ENCODE results near the gene METRN.

METRN gene

DNA sequence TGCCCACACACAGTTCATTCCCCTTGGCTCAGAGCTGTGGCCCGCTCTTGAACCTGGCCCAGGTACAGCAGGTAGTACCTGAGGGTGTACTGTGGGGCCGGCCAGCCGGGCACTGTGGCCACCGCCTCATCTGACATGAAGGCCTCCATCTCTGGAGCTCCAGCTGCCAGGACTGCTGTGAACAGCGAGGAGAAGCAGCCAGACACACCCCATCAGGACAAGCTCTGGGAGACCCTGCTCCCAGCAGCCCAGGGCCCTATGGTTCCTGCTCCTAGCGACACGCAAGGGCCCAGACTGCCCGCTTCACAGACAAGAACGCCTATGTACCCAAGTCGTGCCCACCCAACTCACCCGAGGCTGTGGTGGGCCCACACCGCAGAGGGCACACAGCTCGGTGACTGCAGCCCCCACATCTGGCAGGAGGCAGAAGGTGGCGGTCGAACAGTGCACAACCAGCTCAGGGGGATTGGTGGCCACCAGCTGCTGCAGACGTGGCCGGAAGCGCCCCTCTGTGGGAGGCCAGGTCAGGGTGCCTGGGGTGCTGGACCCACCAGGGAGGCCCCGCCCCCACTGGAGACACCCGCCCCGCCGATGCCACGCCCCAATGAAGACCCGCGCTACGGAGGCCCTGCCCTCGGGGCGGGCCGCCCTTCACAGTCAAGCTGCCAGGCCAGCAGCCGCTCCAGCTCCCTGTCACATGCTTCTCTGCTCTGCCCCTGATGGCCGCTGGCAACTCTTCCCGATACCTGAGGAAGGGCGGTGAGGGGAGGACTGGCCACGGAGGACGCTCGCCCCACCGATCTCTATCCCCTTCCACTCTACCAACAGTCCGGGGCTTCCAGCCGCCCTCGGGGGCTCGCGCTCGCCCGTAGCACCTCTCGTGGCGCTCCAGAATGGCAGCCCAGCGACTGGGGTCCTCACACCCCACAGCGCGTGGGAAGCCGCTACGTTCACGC is 35.8 kb upstream of the METRN start:
- TF ChIP-seq CTCF (IDR thresholded peaks at IDR 0.05), result no peak

DNA sequence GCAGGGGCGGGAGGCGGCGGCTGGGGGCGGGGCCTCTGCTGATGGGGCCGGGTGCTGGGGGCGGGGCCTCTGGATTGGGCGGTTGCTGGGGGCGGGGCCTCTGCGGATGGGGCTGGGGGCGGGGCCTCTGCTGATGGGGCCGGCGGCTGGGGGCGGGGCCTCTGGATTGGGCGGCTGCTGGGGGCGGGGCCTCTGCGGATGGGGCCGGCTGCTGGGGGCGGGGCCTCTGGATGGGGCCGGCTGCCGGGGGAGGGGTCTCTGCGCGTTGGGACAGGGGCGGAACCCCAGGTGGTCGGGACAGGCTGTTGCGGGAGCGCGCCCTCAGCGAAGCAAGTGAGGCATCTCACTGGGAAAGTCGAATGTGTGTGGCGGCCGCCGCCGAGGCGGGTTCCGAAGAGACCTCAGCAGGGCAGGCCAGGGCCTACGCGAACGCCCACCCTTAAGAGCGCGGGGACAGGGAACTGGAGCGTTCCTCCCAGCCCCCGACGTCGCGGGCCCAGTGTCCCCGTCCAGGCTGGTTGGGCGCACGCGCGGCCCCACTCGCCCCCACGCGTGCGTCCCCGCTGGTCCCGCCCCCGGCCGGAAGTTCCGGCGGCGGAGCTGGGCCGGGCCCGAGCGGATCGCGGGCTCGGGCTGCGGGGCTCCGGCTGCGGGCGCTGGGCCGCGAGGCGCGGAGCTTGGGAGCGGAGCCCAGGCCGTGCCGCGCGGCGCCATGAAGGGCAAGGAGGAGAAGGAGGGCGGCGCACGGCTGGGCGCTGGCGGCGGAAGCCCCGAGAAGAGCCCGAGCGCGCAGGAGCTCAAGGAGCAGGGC is 34.9 kb upstream of the METRN start, which contains the start of gene STUB1:
TSS of gene STUB1 (plus strand) at position 597 of the 811 bp plus-strand sequence. CDS start at position 713, 116 bp downstream.
- no peak for TF ChIP-seq CTCF (IDR thresholded peaks at IDR 0.05)

GRCh38 chr16:680625-680945 is 34.3 kb upstream of the METRN start:
- TF ChIP-seq CTCF (IDR thresholded peaks at IDR 0.05), result no peak

DNA sequence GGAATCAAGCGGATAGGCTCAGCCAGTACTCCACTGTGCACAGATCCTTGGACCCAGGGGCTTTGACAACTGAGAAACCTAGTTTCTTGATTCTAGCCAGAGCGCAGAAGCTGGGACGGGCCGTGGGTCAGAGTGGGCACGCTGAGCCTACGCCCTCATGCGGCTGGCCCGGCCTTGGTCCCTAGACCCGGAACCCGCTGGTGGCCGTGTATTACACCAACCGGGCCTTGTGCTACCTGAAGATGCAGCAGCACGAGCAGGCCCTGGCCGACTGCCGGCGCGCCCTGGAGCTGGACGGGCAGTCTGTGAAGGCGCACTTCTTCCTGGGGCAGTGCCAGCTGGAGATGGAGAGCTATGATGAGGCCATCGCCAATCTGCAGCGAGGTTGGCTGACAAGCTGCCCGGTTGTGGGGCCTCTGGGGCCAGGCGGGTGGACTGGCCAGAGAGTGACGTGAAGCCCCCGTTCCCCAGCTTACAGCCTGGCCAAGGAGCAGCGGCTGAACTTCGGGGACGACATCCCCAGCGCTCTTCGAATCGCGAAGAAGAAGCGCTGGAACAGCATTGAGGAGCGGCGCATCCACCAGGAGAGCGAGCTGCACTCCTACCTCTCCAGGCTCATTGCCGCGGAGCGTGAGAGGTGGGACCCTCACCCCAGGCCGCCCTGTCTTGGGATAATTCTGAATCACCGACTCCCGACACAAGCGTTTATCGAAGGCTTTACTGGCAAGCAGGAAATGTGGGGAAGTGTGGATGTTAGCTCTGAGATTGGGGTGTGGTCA is 33.8 kb upstream of the METRN start:
- TF ChIP-seq CTCF (IDR thresholded peaks at IDR 0.05), result peak; percentile 30; the same call in 1 of the 2 replicates

- no peak for TF ChIP-seq CTCF (IDR thresholded peaks at IDR 0.05)
Observed at GRCh38 chr16:681746-682427, 33.0 kb upstream of the METRN start.

DNA sequence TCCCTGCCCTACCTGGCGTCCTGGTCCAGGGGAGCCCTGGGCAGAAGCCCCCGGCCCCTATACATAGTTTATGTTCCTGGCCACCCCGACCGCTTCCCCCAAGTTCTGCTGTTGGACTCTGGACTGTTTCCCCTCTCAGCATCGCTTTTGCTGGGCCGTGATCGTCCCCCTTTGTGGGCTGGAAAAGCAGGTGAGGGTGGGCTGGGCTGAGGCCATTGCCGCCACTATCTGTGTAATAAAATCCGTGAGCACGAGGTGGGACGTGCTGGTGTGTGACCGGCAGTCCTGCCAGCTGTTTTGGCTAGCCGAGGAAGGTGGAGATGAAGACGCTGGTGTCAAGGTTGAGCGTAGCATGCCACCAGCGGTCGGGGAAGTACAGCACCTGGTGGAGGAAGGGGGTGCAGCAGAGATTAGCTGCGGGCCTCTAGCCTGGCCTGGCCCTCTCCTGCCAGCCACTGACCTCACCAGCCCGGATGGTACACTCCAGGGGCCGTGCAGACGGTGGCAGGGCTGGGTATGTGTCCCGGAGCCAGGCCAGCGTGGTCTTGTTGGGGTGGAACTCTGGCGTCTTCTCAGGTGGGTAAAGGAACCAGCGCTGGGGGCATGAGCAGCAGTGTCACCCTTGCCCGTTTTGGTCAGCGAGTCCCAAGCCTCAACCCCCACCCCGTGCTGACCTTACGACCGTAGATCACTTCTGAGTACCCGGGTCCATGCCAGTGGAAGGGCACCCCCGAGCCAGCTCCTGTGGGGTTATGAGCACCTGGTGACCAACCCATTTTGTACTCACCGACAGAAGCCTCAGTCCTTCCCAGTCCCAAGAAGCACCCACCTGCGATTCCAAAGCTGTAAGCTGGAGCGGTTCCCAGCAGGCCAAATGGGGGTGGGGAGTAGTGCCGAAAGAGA is 32.2 kb upstream of the METRN start:
- TF ChIP-seq CTCF (IDR thresholded peaks at IDR 0.05), result no peak

Measured in LNCAP (cell line).